IPS-18c (cell line): ENCODE results near the gene LIPC.

Experiments used
- H3K4me3 ChIP-seq: 2 replicates; pipeline ENCODE4 v1.7.0; 2013; ENCODE audit warnings: low read depth, mild to moderate bottlenecking, low read length, moderate library complexity; ENCODE audit not compliant: insufficient read depth
- H3K9me3 ChIP-seq: one replicate; pipeline ENCODE4 v1.6.1; 2013; ENCODE audit warnings: mild to moderate bottlenecking, low read length, moderate library complexity; ENCODE audit not compliant: control insufficient read depth, insufficient read depth

Gene LIPC

DNA sequence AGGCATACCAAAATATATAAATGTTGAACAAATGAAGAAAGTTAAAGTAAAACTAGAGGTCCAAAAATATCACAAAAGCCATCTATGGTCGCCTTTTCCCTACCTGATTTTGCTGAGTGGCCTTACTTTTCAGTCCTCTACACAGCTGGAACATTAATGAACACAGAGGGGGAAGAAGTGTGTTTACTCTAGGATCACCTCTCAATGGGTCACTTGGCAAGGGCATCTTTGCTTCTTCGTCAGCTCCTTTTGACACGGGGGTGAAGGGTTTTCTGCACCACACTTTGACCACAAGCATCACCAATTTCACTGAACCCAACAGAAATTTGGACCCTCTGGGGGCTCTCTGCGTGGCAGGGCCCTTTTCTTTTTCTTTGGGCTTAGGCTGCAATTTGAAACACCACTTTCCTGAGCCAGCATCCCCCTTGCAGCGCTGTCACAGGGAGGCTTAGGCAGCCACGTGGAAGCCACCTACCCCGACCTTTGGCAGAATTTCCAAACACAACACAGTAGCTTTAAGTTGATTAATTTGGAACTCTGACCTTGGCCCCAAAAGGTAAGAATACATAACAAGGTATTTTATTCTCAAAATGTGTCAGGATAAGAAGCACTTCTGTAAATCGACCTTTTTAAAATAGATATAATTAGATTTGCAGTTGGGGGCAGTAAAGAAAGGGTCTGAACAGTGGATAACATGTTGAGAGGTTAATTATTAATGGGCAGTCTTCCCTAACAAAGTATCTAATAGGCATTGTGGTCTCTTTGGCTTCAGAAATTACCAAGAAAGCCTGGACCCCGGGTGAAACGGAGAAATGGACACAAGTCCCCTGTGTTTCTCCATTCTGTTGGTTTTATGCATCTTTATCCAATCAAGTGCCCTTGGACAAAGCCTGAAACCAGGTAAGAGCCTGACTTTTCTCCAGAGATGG, at the start of gene LIPC:
LIPC (plus strand) TSS at position 771 of the 929 bp plus-strand sequence; CDS start at position 813, 42 bp downstream.
- Histone ChIP-seq H3K9me3 (no peaks in the 10 kb centered on the region), H3K4me3 (no peak within 1 kb of the TSS)

GRCh38 chr15:58383876-58384275, 47.9 kb upstream of the LIPC start:
- H3K4me3 ChIP-seq, result no peak overlapping the region
- no peaks in the 10 kb centered on the region for H3K9me3 ChIP-seq

- Histone ChIP-seq H3K4me3 (no peak overlapping the region), H3K9me3 (no peaks in the 10 kb centered on the region)
These were observed 47.1 kb upstream of the LIPC start for GRCh38 chr15:58384667-58385066.

GRCh38 chr15:58386081-58386480, 45.7 kb upstream of the LIPC start:
- H3K4me3 ChIP-seq, result no peak overlapping the region
- no peaks in the 10 kb centered on the region for H3K9me3 ChIP-seq

GRCh38 chr15:58386641-58387040, 45.1 kb upstream of the LIPC start:
- H3K4me3 ChIP-seq, result no peak overlapping the region

DNA sequence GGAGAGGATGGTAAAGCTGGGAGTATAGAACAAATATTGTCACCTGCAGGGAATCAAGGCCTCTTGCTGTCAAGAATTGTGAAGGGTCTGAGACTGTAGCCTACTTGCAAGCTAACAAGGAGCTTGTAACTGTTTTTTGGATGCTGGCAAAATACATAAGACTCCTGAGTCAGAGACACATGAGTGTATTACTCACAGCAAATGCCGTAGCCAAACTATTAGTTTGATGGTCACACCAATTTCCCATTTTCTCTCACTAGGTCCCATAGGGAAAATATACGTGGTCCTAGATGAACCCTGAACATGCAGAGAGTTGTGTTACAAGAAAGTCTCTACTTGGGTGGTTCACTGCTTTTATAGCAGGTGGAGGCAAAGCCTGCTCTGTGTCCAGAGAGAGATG, 44.7 kb upstream of the LIPC start:
- Histone ChIP-seq H3K9me3 (no peaks in the 10 kb centered on the region), H3K4me3 (no peak overlapping the region)

More at GRCh38 chr15:58386641-58387040, 45.1 kb upstream of the LIPC start:
- no peaks in the 10 kb centered on the region for H3K9me3 ChIP-seq

DNA sequence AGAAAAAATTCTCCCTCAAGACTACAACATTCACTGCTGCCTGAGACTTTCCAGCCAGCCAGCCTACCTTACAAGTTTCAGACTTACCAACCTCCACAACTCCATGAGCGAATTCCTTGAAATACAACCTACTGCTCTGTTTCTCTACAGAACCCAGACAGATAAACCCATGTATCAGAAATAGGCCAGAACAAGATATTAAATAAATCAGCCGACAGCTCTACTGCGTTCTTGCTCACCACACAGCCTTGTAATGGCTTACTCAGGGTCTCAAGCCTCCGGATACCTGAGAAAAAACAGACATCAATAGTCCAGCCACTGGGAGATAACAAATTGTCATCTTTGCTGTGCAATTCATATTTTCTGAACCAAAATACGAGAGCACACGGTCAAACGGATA, 43.6 kb upstream of the LIPC start:
- Histone ChIP-seq H3K4me3 (no peak overlapping the region), H3K9me3 (no peaks in the 10 kb centered on the region)

DNA sequence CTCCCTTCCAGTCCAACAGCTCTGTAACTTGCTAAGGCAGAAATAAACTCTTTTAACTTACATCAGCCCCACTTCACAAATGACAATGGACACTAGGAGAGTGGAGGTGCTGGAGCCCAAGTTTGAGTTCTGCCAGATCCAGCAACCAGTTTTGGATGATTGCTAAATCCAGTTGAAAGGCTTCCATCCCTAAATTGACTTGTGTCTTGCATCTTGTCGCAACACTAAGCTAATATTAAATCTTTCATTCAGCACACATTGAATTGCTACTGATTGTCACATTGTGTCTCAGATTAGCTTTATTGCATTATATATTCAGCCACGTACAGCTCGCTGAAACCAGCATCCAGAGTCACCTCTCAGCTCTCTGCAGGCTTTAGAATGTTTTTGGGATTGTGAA, 41.7 kb upstream of the LIPC start:
- H3K4me3 ChIP-seq, result no peak overlapping the region
- H3K9me3 ChIP-seq, result no peaks in the 10 kb centered on the region

DNA sequence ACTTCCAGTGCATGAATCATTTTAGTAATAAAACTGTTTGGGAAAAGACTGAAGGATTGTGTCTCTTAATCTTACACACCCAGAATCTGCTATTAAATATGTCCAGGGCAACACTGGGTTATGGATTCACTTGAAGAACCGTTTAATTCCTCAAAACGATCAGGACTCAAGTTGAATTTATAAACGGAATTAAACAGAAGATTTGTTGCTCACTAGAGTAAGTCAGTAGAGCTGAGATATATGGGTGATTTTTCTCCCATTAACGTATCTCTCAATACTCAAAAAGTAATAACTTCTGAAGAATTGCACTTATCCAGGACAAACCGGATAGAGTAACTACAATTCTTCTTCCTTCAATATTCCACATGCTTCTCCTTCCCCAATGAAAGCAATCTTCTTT, 41.1 kb upstream of the LIPC start:
- no peak overlapping the region for H3K4me3 ChIP-seq

DNA sequence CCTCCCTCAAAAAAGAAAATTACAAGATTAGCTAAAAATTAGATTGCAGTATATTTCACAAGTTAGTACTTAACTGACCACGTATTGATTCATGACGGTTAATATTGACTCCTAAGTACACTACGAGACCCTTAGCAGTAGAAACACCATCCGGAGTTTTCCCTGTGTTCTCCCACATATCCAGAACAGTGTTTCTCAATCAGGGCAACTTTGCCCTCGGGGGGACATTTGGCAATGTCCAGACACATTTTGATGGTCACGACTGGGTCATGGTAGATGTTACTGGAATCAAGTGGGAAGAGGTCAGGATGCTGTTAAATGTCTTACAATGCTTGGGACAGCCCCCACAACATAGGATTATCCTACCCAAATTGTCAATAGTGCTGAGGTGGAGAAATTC, 40.7 kb upstream of the LIPC start:
- H3K9me3 ChIP-seq, result no peaks in the 10 kb centered on the region
- no peak overlapping the region for H3K4me3 ChIP-seq

More for the DNA sequence above, 41.1 kb upstream of the LIPC start:
- H3K9me3 ChIP-seq, result no peaks in the 10 kb centered on the region

- Histone ChIP-seq H3K4me3 (no peak overlapping the region), H3K9me3 (no peaks in the 10 kb centered on the region)
These were observed 39.6 kb upstream of the LIPC start for GRCh38 chr15:58392141-58392540.

GRCh38 chr15:58392611-58393161, 39.1 kb upstream of the LIPC start:
- Histone ChIP-seq H3K4me3 (no peak overlapping the region), H3K9me3 (no peaks in the 10 kb centered on the region)

DNA sequence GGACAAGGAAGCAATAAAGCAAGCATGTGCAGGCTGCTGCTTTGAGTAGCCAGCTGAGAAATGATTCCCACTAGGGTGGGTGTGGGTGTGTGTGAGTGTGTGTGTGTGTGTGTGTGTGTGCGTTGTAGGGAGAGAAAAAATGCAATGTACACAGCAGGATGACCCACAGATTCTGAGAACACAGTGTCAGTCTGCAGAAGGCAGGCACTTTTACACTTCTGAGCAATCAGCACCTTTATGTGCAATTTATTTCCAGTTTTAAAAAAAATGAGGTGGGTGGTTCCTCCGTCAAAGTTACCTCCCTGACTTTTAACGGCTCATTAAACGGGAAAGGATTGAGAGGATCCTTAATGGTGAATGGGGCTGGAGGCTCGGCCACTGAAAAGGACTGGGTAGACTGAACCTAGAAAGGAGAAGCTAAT, 38.5 kb upstream of the LIPC start:
- Histone ChIP-seq H3K9me3 (no peaks in the 10 kb centered on the region), H3K4me3 (no peak overlapping the region)

DNA sequence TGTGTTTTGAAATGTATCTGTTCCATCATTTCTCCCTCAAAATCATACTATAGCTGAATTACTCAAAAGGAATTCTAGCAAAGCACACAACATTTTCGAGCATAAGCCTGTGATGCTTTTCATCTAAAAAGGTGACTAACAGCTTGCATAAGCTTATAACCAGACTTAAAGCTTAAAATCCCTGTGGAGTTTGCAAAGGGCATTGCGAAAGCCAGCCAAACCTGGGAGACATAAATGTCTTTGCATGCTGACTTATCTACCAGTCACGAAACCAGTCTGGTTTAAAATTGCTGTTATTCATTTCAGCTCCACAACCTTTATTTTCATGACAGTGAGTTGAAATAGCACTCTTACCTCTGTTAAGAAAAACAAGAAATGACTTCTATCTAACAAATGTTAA, 35.6 kb upstream of the LIPC start:
- no peak overlapping the region for H3K4me3 ChIP-seq
- no peaks in the 10 kb centered on the region for H3K9me3 ChIP-seq

DNA sequence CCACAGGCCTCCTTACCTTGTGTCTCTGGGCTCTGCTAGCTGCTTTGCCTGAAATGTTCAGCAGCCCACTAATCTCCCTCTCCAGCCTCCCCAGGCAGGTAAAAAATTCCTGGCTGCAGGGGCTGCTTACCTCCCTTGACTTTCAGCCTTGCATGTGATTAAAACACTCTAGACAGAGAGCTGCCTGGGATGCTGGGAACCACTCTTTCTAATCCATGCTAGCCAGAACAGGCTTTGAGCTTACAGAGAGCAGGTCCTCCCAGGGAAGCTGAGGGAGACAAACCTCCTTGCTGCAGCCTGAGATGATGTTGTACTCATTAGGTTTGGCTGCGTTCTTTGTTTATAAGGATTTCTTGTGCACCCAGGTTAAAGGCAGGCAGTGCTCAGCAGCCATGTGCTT, 33.7 kb upstream of the LIPC start:
- Histone ChIP-seq H3K9me3 (no peaks in the 10 kb centered on the region), H3K4me3 (no peak overlapping the region)

GRCh38 chr15:58398643-58399042, 33.1 kb upstream of the LIPC start:
- H3K4me3 ChIP-seq, result no peak overlapping the region
- H3K9me3 ChIP-seq, result no peaks in the 10 kb centered on the region

GRCh38 chr15:58399739-58400138, 32.1 kb upstream of the LIPC start:
- H3K9me3 ChIP-seq, result no peaks in the 10 kb centered on the region

DNA sequence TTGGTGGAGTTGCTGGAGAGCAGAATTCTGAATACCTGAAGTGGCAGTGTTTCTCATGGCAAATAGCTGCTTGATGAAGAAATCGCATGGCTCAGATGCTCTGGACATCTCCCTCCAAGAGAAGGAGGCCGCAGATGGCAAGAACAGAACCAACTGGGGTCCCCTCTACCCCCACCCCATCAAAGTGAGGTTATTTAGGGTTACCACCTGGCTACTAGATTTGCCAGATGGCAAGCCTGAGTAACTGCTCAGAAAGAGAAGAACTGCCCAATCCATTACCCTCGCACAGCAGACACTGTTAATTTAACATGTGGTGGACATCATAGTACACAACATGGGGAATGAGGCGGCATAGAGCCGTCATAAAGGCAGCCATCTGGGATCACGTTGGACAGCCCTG, 30.5 kb upstream of the LIPC start:
- H3K4me3 ChIP-seq, result no peak overlapping the region
- H3K9me3 ChIP-seq, result no peaks in the 10 kb centered on the region

More at GRCh38 chr15:58399739-58400138, 32.1 kb upstream of the LIPC start:
- H3K4me3 ChIP-seq, result no peak overlapping the region
